GM19438 (cell line): ENCODE data around the gene LSM7.

Source experiments
- ATAC-seq: cut with Tn5 transposase; IDR thresholded peaks from one replicate; pipeline ENCODE4 v1.9.1; 2021; ENCODE audit warnings: low read depth; ENCODE audit not compliant: unreplicated experiment

The LSM7 gene

DNA sequence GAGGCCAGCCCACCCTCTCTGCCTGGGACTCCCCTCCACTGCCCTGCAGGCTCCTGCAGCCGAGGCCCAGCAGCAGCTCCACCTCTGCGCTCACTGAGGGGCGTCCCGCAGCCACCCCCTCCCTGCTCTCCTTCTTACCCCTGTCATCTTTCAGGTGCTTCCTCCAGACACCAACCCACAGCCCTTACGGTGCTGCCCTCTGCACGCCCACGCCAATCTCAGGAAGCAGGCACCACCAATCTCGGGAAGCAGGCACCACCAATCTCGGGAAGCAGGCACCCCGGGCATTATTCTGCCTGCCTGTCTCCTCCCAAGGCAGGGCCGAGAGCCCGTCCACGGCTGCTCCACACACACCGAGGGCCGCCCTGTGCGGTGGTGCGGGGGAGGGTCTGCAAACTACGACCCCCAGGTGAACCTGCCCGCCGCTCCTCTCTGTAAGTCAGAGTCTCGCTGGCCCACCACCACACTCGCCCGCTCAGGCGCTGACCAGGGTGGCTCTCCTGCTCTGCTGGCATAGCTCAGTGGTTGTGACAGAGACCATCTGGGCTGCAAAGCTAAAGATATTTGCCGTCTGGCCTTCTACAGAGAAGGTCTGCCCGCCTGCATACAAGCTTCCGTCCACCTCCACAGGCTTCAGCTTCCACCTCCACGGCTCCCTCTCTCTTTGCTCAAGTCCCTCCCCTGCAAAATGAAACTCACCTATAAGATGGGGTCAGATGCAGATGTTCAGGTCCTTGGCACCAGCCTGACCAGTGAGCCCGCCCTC lies 2.9 kb downstream of the LSM7 start:
- no peak for ATAC-seq

DNA sequence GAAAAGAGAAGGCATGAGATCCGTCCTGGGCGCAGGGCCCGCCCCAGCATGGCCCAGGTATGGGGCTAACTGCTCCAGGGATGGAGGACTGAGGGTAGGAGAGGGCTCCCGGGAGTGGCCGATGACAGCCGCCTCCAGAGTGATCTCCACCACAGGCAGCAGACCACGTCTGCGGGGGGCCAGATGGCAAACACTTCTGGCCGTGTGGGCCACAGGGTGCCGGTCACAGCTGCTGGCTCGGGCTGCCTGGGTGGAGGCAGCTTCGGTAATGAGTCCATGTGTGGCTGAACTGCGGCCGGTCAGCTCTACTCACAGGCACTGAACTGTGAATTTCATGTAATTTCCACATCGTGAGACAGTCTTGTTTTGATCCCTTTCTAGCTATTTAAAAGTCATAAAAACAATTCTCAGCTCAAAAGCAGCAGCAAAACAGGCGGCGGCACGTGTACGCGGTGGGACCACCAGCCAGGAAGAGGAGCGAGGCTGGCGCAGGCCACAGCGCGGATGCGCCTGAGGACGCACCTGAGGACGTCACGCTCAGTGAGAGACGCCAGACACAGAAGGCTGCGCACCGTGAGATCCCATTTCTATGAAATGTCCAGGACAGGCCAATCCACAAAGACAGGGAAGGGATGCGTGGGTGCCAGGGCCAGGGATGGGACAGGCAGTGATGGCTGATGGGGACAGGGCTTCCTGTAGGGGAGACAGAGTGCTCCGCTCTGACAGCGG lies 4.0 kb downstream of the LSM7 start:
- no peak for ATAC-seq

DNA sequence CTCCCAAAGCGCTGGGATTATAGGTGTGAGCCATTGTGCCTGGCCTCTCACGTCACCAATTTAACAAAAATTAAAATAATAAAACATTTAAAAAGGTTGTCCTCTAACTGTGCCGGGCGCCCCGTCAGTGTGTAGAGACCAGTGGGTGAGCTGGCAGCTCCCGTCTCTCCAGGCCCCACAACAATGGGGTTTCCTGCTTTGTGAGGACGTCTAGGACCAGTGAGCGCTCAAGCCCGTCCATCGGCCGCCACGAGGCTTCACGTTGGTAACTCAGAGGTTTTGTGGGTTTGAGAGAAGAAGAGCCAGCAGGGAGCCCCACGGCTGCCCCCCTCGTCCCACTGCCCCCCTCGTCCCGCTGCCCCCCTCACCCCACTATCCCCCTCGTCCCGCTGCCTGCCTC lies 4.7 kb downstream of the LSM7 start:
- no peak for ATAC-seq

DNA sequence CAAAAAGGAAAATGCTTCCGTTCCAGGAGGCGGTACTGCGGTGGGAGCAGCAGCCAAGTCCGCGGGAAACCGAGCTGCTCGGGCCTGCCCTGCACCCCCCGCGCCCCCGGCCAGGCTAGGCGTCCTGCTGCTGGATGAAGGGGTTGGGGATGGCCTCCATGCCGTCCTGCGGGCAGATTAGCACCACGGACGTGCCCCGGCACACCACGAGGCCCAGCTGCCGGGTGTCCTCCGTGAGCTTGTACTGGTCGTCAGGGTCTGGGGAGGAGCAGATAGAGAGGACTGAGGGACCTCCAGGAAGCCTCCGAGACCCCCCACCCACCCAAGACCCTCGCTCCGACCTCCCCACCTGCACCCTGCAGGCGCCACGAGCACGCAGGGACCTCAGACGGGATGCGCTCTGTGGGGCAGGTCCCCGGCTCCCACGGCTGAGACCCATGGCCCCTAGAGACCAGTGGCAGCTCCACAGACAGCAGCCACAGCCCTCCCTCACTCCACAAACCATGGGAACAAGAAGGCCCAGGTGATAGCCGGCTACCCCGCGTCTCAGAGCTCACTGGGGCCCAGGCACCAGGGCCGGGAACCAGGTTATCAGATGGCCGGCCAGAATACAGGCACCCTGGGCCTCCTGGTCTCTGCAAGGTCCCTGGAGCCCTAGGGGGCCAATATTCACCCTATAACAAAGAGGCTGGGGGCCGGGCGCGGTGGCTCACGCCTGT lies 6.7 kb downstream of the LSM7 start:
- no peak for ATAC-seq

DNA sequence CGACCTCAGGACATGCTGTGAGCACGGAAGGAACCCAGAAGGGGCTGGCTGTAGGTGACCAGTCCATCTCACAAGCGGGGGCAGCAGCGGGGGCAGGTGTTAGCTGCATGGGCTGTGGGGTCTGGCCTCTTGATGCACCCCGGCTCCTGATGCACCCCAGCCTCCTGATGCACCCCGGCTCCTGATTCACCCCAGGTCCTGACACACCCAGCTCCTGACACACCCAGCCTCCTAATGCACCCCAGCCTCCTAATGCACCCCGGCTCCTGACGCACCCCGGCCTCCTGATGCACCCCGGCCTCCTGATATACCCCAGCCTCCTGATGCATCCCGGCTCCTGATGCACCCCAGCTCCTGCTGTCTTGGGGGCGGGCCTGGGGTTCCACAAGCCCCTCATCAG lies 7.4 kb downstream of the LSM7 start:
- no peak for ATAC-seq

DNA sequence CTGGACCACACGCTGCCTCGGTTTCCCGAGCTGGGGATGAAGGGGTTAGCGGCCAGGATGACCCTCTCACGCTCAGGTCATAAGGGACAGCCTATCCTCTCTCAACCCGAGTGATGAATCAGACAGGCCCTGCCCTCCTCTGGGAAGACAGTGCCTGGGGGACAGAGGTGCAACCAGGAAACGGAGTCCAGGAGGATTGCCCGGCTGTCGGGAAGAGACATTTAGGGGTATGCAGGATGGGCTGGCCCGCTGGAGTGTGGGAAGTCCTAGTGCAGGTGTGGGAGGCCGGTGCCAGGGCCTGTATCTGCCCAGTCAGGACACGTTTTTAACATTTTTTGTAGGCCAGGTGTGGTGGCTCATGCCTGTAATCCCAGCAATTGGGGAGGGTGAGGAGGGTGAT lies 8.3 kb downstream of the LSM7 start:
- no peak for ATAC-seq

DNA sequence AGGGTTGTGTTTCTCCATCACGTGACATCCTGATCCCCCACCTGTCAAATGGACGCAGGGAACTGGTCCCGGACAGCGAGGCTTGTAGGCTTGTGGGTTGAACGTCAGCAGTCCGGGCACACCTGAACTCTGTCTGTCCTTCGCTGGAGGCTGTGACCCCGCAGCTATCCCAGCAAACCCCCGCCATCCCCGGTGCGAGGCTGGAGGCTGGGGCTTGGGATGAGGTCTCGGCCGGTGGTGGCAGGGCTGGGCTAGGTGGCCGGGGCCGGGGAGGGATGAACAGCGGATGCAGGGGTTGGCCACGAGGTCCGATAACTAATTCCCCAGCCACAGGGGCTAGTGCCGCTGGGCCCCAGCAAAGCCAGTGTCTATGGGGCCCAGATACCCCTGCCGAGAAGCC lies 8.8 kb downstream of the LSM7 start:
- ATAC-seq: no peak

DNA sequence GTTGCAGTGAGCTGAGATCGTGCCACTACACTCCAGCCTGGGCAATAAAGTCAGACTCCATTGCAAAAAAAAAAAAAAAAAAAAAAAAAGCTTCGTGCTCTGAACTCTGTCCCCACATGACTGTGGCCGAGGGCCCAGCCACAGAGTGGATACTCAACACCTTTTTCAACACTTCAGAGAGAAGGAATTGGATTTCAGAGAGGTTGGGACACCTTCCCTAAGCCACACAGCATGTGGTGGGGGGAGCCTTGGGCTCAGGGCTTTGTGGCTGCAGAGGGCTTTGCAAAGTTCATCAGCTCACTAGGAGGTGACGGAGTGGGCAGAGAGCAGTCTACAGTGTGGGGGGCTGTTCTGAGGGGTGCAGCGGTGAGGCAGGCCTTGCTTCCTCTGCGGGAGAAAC lies 9.5 kb downstream of the LSM7 start:
- ATAC-seq: no peak

DNA sequence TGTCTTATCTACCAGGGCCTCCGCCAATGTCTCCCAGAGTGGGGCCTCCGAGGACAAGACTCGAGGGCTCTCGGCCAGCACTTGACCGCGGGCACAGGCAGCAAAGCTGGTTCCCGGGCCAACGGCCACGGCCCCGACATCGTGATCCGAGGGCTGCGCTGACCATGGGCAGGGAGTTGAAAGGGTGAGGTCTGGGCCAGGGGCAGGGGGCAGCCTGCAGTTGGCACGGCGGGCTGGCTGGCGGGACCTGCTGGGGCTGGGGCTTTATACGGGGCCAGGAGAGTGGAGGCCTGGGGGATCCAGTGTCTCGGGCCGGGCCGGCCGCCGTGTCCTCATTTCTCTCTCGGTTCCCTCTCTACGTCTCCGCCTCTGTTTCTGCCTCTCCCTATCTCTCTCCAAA lies 10.6 kb downstream of the LSM7 start:
- no peak for ATAC-seq

DNA sequence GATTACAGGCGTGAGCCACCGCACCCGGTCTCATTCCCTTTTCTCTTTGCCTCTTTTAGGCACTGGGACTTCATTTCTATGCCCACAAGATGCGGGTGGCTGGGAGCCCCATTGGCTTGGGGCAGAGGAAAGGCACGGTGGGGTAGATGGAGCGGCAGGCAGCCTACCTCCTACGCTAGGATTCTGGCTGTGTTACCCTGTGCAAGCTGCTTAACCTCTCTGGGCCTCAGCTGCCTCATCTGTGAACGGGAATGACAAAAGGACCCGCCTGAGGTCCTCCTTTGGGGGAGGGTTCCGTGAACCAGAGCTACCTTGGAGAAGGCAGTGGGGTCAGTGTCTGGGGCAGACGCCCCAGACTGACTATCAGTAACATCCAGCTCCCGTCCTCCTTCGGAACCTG lies 11.1 kb downstream of the LSM7 start:
- ATAC-seq: no peak

DNA sequence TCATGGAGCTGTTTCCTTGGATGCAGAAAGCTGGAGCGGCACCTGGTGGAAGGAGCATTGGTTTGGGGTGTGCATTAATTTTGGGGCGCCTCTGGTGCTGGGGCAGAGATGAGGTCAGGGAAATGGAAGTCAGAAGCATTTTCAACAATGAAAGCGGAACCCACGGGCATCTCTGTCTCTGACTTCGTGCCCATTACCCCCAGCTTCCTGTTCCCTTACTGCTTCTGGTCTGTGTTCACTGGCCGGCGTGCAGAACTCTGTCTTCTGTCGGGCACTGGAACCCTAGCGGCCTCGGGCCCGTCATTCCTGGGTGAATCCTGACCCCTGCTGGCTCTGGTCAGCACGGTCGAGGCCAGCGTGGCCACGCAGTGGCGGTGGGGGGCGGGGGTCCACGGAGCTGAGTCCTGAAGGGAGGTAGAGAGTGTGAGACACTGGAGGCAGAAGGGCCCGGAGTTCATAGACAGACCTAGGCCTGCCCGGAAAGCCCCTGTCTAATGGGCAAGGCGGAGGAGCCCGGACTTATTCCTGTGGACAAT lies 12.5 kb downstream of the LSM7 start:
- ATAC-seq: no peak

DNA sequence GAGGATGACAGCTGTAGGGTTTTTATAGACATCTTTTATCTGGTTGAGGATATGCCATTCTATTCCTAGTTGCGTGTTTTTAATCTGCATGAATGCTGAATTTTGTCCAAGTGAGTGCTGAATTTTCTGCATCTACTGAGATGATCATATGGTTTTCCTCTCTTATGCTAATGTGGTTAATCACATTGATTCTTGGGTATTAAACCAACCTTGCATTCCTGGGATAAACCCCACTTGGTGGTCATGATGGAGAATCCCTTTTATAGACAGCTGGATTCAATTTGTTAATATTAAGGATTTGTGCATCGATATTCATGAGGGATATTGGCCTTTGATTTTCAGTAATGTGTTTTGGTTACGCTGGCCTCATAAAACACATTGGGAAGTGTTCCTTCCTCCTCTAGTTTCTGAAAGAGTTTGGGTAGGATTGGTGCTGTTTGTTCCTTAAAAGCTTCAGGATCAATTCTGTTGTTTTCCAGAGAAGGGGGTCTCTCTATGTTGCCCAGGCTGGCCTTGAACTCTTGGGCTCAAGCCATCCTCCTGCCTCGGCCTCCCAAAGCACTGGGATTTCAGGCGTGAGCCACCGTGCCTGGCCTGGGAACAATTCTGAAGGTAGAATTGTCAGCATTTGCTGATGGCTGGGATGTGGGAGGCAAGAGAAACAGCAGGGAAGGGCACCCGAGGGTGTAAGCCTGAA lies 13.1 kb downstream of the LSM7 start:
- no peak for ATAC-seq

DNA sequence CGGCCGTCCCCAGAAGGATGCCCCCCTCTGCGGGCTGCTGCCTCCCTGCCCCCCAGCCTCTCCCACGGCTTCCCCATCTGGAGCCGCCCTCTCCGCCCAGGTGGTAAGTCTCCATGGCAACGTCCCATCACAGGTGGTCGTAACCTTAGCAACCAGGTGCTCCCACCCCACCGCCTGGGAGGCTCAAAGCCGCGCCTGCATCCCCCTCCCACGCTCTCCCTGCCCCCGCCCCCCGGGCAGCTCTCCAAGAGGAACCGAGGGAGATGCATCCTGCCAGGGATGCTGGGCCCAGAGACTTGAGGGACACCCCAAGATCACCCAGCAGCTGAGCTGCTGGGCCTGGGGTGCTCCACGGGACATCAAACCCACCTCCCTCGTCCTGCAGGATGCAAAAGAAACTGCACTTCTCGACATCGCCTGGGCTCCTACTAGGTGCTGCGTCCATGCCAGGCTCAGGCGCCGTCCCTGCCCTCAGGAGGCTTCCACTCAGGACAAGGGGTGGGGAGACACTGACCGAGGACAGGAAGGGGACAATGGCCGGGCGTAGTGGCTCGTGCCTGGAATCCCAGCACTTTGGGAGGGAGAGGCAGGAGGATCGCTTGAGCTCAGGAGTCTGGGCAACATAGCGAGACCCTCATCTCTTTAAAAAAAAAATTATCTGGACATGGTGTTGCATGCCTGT lies 15.4 kb downstream of the LSM7 start:
- ATAC-seq: no peak

DNA sequence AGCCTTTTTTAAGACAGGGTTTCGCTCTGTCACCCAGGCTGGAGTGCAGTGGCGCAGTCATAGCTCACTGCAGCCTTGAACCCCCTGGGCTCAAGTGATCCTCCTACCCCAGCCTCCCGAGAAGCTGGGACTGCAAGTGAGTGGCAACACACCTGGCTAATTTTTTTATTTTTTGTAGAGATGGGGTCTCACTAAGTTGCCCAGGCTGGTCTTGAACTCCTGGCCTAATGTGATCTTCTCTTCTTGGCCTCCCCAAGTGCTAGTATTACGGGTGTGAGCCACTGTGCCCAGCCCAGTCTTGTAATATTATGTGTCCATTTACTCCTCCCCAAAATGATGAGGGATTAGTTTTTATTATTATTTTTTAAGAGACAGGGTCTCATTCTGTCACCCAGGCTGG lies 17.3 kb downstream of the LSM7 start:
- ATAC-seq: no peak

DNA sequence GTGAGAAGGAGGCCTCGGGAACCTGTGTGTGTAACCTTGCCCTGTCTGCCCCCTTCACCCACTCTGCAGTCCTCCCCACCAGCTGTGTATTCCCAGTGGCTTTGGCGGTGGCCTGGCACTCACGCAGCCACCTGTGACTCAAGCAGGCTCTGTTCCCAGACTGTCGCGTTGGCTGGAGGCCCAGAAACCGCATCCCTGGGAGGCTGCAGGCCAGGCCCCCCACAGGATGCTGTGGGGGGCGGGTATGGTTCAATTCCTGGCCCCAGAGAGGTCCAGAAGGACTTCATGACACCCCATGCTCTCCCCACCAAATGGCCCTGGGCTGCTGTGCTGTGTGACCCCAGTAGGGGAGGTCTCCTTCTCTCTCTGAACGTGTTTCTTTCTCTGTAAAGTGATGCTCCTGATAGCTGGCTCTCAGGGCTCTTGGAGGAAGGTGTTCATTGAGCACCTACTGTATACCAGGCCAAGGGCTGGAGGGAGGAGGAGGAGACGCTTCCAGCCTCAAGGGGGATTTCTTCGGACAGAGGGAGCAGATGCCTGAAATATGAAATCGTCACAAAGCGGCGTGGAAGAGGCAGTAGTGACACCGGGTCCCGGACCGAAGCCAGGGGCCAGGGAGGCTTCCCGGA lies 18.5 kb downstream of the LSM7 start:
- no peak for ATAC-seq

DNA sequence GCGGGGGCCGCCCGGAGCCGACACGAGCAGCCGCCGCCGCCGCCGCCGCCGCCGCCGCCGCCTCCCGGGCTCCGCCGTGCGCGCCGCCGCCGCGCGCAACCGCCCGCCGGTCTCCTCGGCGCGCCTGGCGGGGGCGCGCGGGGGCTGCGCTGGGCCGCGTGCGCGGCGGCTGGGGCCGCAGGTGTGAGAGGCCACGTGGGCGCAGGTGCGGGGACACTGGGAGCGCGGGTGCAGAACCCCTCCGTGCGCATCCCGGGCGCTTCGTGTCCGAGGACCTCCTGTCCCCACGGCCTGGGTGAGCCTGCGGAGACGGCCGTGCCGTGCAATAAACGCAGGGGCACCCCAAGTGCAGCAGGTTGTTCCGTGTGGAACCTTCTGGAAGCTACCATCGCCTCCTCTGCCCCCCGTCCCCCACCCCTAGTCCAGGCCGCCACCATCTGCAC lies 20.3 kb downstream of the LSM7 start, which contains the start of gene LINGO3:
LINGO3 (minus strand) TSS at position 41 of the 443 bp plus-strand sequence. CDS start 16,378 bp downstream, outside the sequence.
- no peak for ATAC-seq

DNA sequence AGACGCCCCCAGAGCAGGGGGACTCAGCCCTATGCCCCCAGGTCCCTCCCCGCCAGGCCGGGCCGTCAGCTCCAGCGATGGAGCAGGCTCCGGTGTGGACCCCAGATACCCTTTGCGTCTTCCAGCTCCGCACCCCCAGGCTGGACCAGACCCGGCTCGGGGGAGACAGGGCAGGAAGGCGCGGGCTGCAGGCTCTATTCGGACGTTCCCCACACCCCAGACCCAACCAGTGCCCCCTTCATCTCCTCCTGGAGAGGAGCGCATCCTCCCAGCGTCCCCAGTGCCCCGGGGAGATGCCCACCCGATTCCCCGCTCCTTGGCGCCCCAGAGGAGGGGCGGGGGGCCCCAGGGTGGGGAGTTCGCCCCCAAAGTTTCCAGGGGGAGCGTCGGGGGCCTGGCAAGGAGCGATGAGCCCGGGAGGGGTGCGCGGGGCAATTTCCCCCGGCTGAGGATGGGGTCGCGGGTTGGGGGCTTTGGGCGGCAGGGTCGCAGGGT lies 20.8 kb downstream of the LSM7 start:
- no peak for ATAC-seq

DNA sequence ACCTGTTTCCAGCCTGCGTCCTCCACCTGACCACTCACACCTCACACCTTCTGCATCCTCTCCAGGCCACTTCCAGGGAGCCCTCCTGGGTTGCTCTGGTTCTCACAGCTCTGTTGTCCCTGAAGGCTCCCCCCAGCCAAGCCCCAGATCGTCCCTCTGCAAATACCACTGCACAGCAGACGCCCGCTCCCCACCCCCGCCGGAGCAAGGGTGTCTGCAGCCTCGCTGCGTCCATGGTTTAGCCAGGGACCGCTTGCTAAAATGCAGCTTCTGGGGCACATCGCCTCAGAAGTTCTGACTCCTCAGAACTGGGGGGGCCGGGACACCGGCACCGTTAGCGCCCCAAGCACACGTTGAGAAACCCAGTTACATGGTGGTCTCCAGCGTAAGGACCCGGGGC lies 21.4 kb downstream of the LSM7 start:
- ATAC-seq: no peak

DNA sequence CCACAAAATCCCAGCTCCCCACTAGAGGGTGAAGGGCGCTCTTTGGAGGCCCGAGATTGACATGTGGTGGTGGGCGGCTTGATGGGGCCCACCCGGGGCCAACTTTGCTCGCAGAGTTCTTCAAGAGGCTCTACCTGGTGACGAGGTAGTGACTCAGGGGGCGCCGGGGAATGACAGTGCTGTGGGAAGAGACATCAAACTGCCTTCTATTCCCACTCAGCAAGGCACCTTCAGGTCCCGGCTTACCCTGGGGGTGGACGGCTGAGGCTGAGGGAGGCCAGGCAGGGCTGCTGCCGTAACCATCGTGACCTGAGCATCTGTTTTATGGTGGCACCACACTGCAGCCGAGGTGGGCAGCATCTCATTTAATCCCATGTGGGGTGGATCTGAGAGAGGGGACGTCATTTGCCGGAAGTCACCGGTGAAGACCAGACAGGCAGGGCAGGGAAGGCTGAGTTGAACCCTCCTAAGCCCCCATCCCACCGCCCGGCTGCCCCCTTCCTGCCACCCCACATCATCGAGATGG lies 22.0 kb downstream of the LSM7 start:
- ATAC-seq: no peak
